ENCODE measurements around the gene TMEM139. TPM values are rescaled to one million over a fixed set of nuclear protein-coding genes. Genes with fewer than 3 reads are reported as not detected.

TMEM139 gene
- total RNA-seq, 2 experiments from 2014 or later: 0.41 to 1.7 TPM

DNA sequence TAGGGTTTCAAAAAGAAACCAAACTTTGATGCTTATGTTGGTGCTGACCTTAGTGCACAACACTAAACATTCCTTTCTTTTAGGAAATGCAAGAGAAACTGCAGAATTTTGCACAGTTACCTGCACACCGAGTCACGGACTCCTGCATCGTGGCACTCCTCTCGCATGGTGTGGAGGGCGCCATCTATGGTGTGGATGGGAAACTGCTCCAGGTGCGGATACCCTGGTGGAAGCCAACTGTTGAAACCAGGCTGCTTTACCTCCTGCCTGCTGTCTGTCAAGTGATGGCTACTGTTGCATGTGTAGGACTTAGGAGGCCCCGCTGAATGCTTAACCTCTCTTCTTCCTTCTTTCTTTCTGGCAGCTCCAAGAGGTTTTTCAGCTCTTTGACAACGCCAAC lies 15.1 kb downstream of the TMEM139 start:
- CTCF ChIA-PET: interaction anchor here (0.6 to 8.1 kb wide), 26 partner anchors 10 to 118 kb away, joined by 3 to 88 read pairs (median 4); partner anchors contain the start of genes CASP2, CLCN1, EPHA1 and GSTK1
- ATAC-seq: peak; percentile 88
- Mint-ChIP-seq H3K27me3 (no peaks in the 10 kb centered on the region), H3K4me3 (no peak overlapping the region), H3K36me3 (peaks cover 80% of the 10 kb centered on the region), H3K9me3 (ENCODE audit: low read depth) (no peaks in the 10 kb centered on the region), H3K4me1 (peaks cover 45% of the 10 kb centered on the region), H3K27ac (peak overlapping the region; percentile 25)
- peak; percentile 70 for DNase-seq

DNA sequence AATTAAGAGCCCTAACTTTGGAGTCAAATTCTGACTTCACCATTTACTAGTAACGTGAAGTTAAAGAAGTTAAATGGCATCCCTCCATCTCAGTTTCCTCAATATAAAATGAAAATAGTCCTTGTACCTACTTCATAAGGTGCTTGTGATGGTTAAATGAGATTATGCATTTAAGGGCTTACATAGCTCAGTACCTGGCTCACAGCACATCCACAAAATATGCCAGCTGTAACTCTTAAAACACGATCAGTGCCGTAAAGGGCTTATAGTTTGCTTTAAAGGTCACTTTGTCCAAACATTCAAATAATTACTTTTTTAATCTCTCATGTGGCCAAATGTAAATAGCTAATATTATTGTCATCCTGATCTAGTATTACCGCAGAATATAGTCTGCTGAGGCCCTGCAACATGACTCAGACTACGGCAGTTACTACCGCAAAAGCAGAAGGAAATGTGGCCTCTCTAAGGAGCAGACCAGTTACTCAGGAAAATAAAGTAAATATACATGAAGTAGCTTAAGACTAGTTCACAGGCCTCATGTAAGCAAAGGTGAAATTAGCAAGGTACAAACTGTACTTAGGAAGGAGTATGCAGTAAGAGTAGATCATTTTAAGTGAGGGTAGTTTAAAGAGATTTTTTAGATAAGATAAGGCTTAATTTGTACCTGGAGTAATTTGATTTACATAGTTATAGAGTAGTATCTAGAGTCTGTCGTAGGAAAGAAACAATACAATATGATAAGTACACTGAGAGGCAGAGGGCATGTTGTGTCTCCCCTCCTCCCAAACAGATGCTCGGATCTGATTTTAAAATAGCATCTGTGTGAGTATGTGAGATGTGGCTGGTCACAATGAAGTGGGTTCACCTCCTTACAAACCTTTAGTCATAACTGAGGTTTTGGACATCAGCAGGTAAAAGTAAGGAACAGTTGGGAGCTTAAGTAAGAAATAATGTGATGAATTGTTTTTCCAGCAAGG lies 16.5 kb downstream of the TMEM139 start:
- Mint-ChIP-seq H3K27me3 (no peaks in the 10 kb centered on the region), H3K27ac (no peak overlapping the region), H3K4me1 (peaks cover 43% of the 10 kb centered on the region), H3K36me3 (peaks cover 81% of the 10 kb centered on the region), H3K9me3 (ENCODE audit: low read depth) (no peaks in the 10 kb centered on the region), H3K4me3 (no peak overlapping the region)
- ATAC-seq: no peak
- CTCF ChIA-PET: interaction anchor here (0.8 to 8.1 kb wide), 8 partner anchors 8 to 86 kb away, joined by 3 to 88 read pairs (median 6); no protein-coding TSS in a partner anchor
- no peak for DNase-seq

DNA sequence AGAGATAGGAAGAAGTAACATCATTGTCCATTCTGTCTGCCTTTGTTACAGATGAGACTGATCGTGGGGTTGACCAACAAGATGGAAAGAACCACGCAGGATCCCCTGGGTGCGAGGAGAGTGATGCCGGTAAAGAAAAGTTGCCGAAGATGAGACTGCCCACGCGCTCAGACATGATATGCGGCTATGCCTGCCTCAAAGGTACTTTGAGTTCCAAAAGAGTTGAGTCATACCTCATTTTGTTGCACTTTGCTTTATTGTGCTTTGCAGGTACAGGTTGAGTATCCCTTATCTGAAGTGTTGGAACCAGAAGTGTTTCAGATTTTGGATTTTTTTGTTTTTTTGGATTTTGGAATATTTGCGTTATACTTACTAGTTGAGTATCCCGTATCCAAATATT lies 19.0 kb downstream of the TMEM139 start:
- no peak for DNase-seq
- Mint-ChIP-seq H3K27ac (no peak overlapping the region), H3K4me1 (peaks cover 55% of the 10 kb centered on the region), H3K36me3 (peaks cover 86% of the 10 kb centered on the region), H3K4me3 (no peak overlapping the region), H3K9me3 (ENCODE audit: low read depth) (no peaks in the 10 kb centered on the region), H3K27me3 (no peaks in the 10 kb centered on the region)
- CTCF ChIA-PET: interaction anchor here (4.7 to 9.3 kb wide), 2 partner anchors 10 to 64 kb away, joined by 47 to 93 read pairs; no protein-coding TSS in a partner anchor
- no peak for ATAC-seq

DNA sequence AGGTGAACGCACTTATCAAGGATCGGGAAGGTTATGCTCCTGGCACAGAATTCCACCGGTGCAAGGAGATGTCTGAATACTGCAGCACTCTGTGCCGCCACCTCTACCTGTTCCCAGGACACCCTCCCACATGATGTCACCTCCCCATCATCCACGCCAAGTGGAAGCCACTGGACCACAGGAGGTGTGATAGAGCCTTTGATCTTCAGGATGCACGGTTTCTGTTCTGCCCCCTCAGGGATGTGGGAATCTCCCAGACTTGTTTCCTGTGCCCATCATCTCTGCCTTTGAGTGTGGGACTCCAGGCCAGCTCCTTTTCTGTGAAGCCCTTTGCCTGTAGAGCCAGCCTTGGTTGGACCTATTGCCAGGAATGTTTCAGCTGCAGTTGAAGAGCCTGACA lies 20.2 kb downstream of the TMEM139 start:
- Mint-ChIP-seq H3K36me3 (peaks cover 89% of the 10 kb centered on the region), H3K27me3 (no peaks in the 10 kb centered on the region), H3K4me3 (no peak overlapping the region), H3K9me3 (ENCODE audit: low read depth) (no peaks in the 10 kb centered on the region), H3K27ac (no peak overlapping the region), H3K4me1 (peaks cover 53% of the 10 kb centered on the region)
- CTCF ChIA-PET: interaction anchor here (1.0 to 9.3 kb wide), 8 partner anchors 11 to 103 kb away, joined by 3 to 93 read pairs (median 4); partner anchors contain the start of genes CLCN1 and GSTK1
- ATAC-seq (no peak), DNase-seq (no peak)

DNA sequence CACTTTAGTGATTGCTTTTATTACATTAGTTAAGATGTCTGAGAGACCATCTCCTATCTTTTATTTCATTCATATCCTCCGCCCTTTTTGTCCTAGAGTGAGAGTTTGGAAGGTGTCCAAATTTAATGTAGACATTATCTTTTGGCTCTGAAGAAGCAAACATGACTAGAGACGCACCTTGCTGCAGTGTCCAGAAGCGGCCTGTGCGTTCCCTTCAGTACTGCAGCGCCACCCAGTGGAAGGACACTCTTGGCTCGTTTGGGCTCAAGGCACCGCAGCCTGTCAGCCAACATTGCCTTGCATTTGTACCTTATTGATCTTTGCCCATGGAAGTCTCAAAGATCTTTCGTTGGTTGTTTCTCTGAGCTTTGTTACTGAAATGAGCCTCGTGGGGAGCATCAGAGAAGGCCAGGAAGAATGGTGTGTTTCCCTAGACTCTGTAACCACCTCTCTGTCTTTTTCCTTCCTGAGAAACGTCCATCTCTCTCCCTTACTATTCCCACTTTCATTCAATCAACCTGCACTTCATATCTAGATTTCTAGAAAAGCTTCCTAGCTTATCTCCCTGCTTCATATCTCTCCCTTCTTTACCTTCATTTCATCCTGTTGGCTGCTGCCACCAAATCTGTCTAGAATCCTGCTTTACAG lies 20.8 kb downstream of the TMEM139 start:
- no peak overlapping the region for H3K4me3 Mint-ChIP-seq
- peak; percentile 77 for DNase-seq
- H3K27me3 Mint-ChIP-seq: no peaks in the 10 kb centered on the region
- H3K36me3 Mint-ChIP-seq: peaks cover 89% of the 10 kb centered on the region
- CTCF ChIA-PET: interaction anchor here (1.0 to 9.3 kb wide), 8 partner anchors 10 to 102 kb away, joined by 3 to 93 read pairs (median 4); partner anchors contain the start of gene CLCN1
- ATAC-seq: peak; percentile 70
- no peaks in the 10 kb centered on the region for H3K9me3 Mint-ChIP-seq (ENCODE audit: low read depth)
- peak overlapping the region; percentile 61 for H3K27ac Mint-ChIP-seq
- H3K4me1 Mint-ChIP-seq: peaks cover 53% of the 10 kb centered on the region

DNA sequence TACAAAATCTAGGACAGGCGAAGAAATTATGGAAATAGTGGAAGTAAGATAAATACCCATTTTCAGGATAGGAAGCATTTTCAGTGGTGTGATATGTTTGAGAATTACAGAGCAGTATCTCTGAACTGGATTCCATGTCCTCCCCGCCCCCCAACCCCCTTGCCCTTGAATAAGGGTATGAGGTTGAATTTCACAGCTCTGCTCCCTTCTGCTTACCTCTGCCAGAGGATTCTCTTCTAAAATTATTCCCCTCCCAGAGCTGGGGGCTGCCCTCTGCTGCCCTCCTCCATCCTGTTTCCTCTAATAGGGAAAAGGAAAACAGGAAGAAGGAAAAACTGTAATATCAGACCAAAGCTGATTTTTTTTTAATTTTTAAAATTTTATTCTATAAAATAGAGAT lies 23.9 kb downstream of the TMEM139 start:
- ATAC-seq: no peak
- Mint-ChIP-seq H3K27me3 (no peaks in the 10 kb centered on the region), H3K36me3 (peaks cover 70% of the 10 kb centered on the region), H3K4me3 (no peak overlapping the region), H3K4me1 (peaks cover 66% of the 10 kb centered on the region), H3K27ac (peak overlapping the region; percentile 37), H3K9me3 (ENCODE audit: low read depth) (peaks cover under 1% of the 10 kb centered on the region)
- CTCF ChIA-PET: interaction anchor here (0.9 to 9.3 kb wide), 12 partner anchors 8 to 99 kb away, joined by 3 to 93 read pairs (median 6); partner anchors contain the start of genes CASP2, EPHA1 and GSTK1
- DNase-seq: no peak

DNA sequence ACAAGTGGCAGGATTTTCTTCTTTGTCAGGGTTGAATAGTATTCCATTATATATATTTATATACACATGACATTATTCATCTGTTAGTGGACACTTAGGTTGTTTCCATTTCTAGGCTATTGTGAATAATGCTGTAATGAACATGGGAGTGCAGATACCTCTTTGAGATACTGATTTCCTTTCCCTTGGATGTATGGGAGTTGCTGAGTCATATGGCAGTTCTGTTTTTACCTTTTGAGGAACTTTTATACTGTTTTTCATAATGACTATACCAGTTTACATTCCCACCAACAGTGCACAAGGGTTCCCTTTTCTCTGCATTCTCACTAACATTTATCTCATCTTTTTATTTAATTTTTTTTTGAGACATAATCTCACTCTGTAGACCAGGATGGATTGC lies 29.4 kb downstream of the TMEM139 start:
- DNase-seq (no peak), ATAC-seq (no peak)
- H3K4me1 Mint-ChIP-seq: peaks cover 30% of the 10 kb centered on the region
- H3K27ac Mint-ChIP-seq: no peak overlapping the region
- H3K27me3 Mint-ChIP-seq: no peaks in the 10 kb centered on the region
- H3K36me3 Mint-ChIP-seq: peaks cover 27% of the 10 kb centered on the region
- CTCF ChIA-PET: no interaction called here
- H3K9me3 Mint-ChIP-seq (ENCODE audit: low read depth): peaks cover 2% of the 10 kb centered on the region
- H3K4me3 Mint-ChIP-seq: no peak overlapping the region

DNA sequence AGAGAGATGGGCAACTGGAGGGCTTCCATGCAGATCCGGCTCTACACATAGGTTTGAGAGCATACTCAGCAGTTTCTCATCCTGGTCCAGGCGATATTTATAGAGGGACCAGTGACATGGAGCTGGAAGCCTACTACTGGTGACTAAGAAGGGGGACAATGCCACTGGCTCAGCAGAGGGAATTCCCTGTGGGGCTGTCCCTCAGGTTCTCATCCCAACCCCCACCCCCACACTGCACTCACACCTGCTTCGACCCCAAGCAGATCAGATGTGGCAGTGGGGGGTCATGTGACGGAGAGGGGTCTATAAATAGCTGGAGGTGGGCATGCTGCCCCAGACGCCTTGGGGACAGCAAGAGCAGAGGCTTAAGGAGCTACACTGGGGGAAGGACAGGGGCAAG lies 31.0 kb downstream of the TMEM139 start, which contains the start of gene CLCN1:
Gene CLCN1 (plus strand): TSS at position 336 of the 400 bp plus-strand sequence. CDS start 102 bp downstream, outside the sequence.
- DNase-seq: no peak
- H3K36me3 Mint-ChIP-seq: peaks cover 14% of the 10 kb centered on the region
- peaks cover 2% of the 10 kb centered on the region for H3K9me3 Mint-ChIP-seq (ENCODE audit: low read depth)
- ATAC-seq: no peak
- no peak within 1 kb of the TSS for H3K27ac Mint-ChIP-seq
- H3K4me1 Mint-ChIP-seq: peaks cover 16% of the 10 kb centered on the region
- H3K4me3 Mint-ChIP-seq: no peak within 1 kb of the TSS
- CTCF ChIA-PET: interaction anchor here (0.8 to 2.2 kb wide), 5 partner anchors 10 to 61 kb away, joined by 3 to 8 read pairs (median 5); no protein-coding TSS in a partner anchor
- H3K27me3 Mint-ChIP-seq: peaks cover 2% of the 10 kb centered on the region

DNA sequence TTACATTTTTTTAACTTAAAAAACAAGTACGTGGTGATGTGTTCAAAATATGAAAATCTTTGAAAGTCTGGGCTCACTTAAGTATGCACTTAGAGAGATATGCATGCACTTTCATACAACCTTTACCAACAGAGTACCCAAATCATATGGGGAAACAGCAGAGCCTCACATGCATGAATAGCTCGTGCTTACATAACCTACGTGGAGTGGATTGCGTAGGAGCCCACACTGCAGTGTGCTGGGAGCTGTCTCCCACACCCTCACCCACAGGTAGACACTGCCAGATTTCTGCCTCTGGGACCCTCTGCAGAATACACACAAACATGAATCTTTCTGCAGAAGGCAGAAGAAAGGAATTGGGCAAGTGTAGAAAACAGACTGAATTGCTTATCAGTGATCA lies 31.7 kb downstream of the TMEM139 start:
- peaks cover 2% of the 10 kb centered on the region for H3K9me3 Mint-ChIP-seq (ENCODE audit: low read depth)
- CTCF ChIA-PET: interaction anchor here (1.2 to 2.2 kb wide), 5 partner anchors 11 to 63 kb away, joined by 3 to 8 read pairs (median 6); no protein-coding TSS in a partner anchor
- H3K4me1 Mint-ChIP-seq: peaks cover 10% of the 10 kb centered on the region
- DNase-seq (no peak), ATAC-seq (no peak)
- H3K36me3 Mint-ChIP-seq: peaks cover 12% of the 10 kb centered on the region
- no peak overlapping the region for H3K27ac Mint-ChIP-seq
- H3K27me3 Mint-ChIP-seq: peaks cover 2% of the 10 kb centered on the region
- H3K4me3 Mint-ChIP-seq: no peak overlapping the region

DNA sequence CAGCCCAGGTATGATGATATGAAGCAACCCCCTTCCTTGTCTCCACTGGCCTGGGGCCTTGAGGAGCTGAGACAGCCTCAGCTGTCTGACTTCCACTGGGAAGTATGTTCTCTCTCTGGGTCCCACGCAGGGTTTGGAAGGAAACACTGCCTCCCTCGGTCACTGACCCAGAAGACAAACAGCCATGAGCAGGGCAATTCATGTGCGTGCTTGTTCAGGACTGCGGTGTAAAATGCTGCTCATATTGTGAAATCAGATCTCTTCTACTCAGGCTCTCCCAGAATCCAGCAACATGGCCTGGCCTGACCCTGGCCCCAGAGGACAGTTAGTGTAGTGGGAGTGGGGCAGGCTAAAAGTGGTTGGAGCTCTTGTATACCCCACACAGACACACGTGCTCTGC lies 33.9 kb downstream of the TMEM139 start:
- CTCF ChIA-PET: interaction anchor here (1.1 kb wide), 1 partner anchor 26 kb away, joined by 4 read pairs; no protein-coding TSS in a partner anchor
- Mint-ChIP-seq H3K27me3 (peaks cover 2% of the 10 kb centered on the region), H3K4me3 (no peak overlapping the region), H3K9me3 (ENCODE audit: low read depth) (peaks cover 1% of the 10 kb centered on the region), H3K36me3 (peaks cover 6% of the 10 kb centered on the region), H3K27ac (no peak overlapping the region), H3K4me1 (peaks cover 3% of the 10 kb centered on the region)
- ATAC-seq (no peak), DNase-seq (no peak)

DNA sequence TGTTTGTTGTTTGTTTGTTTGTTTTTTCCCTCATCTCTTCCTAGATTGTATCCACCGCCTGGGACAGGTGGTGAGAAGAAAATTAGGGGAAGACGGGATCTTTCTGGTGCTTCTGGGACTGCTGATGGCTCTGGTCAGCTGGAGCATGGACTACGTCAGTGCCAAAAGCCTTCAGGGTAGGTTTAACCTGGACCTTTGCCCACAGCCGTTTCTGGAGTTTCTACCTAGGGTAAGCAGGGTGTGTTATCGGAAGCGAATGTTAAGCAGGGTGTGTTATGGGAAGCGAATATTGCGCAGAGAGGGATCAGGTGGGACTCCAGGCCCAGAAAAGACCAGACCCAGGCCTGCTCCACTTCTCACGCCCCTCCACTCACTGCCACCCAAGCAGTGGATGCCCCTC lies 35.9 kb downstream of the TMEM139 start:
- CTCF ChIA-PET: interaction anchor here (0.8 kb wide), 1 partner anchor 10 kb away, joined by 3 read pairs; no protein-coding TSS in a partner anchor
- H3K4me3 Mint-ChIP-seq: no peak overlapping the region
- H3K36me3 Mint-ChIP-seq: no peaks in the 10 kb centered on the region
- H3K9me3 Mint-ChIP-seq (ENCODE audit: low read depth): no peaks in the 10 kb centered on the region
- H3K27me3 Mint-ChIP-seq: peaks cover 2% of the 10 kb centered on the region
- no peak for ATAC-seq
- DNase-seq: no peak
- H3K4me1 Mint-ChIP-seq: peaks cover 9% of the 10 kb centered on the region
- H3K27ac Mint-ChIP-seq: no peak overlapping the region

DNA sequence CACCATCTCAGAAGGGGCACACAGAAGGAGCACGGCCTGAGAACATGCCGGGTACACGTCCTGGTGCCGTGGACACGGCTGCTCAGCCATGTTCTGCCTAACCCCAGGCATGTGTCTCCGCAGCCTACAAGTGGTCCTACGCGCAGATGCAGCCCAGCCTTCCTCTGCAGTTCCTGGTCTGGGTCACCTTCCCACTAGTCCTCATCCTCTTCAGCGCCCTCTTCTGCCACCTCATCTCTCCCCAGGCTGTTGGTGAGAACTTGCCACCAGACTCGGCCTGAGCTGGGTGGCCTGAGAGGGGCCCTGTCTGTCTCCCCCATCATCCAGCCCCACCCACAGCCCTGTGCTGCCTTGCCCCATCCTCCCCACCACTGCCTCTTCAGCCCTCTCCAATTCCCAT lies 36.5 kb downstream of the TMEM139 start:
- H3K9me3 Mint-ChIP-seq (ENCODE audit: low read depth): no peaks in the 10 kb centered on the region
- CTCF ChIA-PET: interaction anchor here (0.8 to 1.1 kb wide), 3 partner anchors 14 to 95 kb away, joined by 3 read pairs; no protein-coding TSS in a partner anchor
- H3K4me3 Mint-ChIP-seq: no peak overlapping the region
- no peak overlapping the region for H3K27ac Mint-ChIP-seq
- H3K36me3 Mint-ChIP-seq: no peaks in the 10 kb centered on the region
- H3K4me1 Mint-ChIP-seq: peaks cover 12% of the 10 kb centered on the region
- H3K27me3 Mint-ChIP-seq: peaks cover 2% of the 10 kb centered on the region
- ATAC-seq (no peak), DNase-seq (no peak)

DNA sequence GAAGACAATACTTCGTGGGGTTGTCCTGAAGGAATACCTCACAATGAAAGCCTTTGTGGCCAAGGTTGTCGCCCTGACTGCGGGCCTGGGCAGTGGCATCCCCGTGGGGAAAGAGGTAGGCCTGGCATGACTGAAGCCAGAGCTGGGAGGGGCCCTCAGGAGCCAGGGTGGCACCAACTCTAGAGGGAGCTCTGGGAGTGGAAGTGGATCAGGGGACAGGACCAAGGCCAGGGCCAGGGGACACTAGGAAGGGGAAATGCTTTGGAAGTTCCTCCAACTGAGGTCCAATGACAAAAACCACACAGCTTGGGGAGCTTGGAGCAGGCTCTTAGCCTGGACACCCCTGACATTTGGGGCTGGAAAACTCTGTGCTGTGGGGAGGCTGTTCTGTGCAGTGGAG lies 37.0 kb downstream of the TMEM139 start:
- no peaks in the 10 kb centered on the region for H3K9me3 Mint-ChIP-seq (ENCODE audit: low read depth)
- no peak overlapping the region for H3K27ac Mint-ChIP-seq
- H3K36me3 Mint-ChIP-seq: no peaks in the 10 kb centered on the region
- peaks cover 12% of the 10 kb centered on the region for H3K4me1 Mint-ChIP-seq
- CTCF ChIA-PET: interaction anchor here (0.6 to 1.1 kb wide), 4 partner anchors 13 to 95 kb away, joined by 3 read pairs; no protein-coding TSS in a partner anchor
- H3K4me3 Mint-ChIP-seq: no peak overlapping the region
- no peak for DNase-seq
- peaks cover 2% of the 10 kb centered on the region for H3K27me3 Mint-ChIP-seq
- ATAC-seq: no peak

Measured in activated CD8-positive, alpha-beta memory T cell treated with anti-CD3 and anti-CD28 coated beads, Interleukin-2, amount 10 ng/mL, durations not matched to agents 7 days and 5 days (primary cell).